IPS-20b (cell line): Measurements from ENCODE around the gene FRMD4A.

Source experiments
- H3K27ac ChIP-seq: one replicate; pipeline ENCODE4 v1.5.1; 2013; ENCODE audit warnings: low read length
- H3K27me3 ChIP-seq: 2 replicates; pipeline ENCODE4 v1.6.1; 2013; ENCODE audit warnings: mild to moderate bottlenecking, low read length, inconsistent platforms; ENCODE audit not compliant: insufficient read depth
- H3K36me3 ChIP-seq: 2 replicates; pipeline ENCODE4 v1.6.1; 2013; ENCODE audit warnings: low read depth, mild to moderate bottlenecking, inconsistent platforms, low read length, moderate library complexity; ENCODE audit not compliant: insufficient read depth
- H3K4me1 ChIP-seq: 2 replicates; pipeline ENCODE4 v1.6.1; 2013; ENCODE audit warnings: mild to moderate bottlenecking, control low read depth, inconsistent platforms, low read length, moderate library complexity; ENCODE audit not compliant: insufficient read depth
- H3K4me3 ChIP-seq: 2 replicates; pipeline ENCODE4 v1.5.1; 2013; ENCODE audit warnings: mild to moderate bottlenecking, low read length, inconsistent platforms
- H3K9ac ChIP-seq: 2 replicates; pipeline ENCODE4 v1.6.1; 2013; ENCODE audit warnings: low read depth, mild to moderate bottlenecking, inconsistent platforms, low read length, moderate library complexity
- H3K9me3 ChIP-seq: 2 replicates; pipeline ENCODE4 v1.6.1; 2013; ENCODE audit warnings: mild to moderate bottlenecking, low read depth, low read length, inconsistent platforms; ENCODE audit not compliant: insufficient read depth

The FRMD4A gene

GRCh38 chr10:13658264-13658663, 672.5 kb downstream of the FRMD4A start:
- peaks cover 73% of the 10 kb centered on the region for H3K36me3 ChIP-seq
- no peaks in the 10 kb centered on the region for H3K9me3 ChIP-seq
- no peak overlapping the region for H3K9ac ChIP-seq
- no peaks in the 10 kb centered on the region for H3K27me3 ChIP-seq
- no peak overlapping the region for H3K4me3 ChIP-seq
- H3K27ac ChIP-seq = no peak overlapping the region
- no peaks in the 10 kb centered on the region; the same call in 1 of the 2 replicates for H3K4me1 ChIP-seq

DNA sequence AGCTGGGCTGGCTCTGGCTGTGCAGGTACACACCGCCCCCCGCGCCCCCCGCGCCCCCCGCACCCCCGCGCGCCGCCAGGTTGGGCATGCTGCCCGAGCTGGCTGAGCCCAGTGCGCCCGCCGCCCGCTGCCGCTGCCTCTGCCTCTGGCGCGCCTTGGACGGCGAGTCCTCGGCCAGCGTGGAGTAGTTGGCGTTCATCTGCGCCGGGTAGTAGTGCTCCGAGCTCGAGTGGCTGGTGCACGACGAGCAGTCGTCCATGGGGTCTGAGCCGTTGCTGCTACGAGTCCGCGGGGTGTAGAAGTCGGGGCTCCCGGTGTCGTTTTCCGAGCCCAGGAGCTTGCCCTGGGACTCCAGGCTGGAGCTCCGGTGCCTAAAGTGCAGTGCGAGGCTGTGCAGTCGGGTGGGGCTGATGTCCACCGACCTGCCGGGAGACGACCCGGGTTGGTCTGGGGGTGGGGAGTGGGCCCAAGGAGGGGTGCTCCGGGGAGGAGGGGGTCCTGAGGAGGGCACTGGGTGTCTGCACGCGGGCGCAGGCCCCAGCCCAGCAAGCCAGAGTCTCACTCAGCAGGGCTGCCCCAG, 673.5 kb downstream of the FRMD4A start:
- no peaks in the 10 kb centered on the region; the same call in 1 of the 2 replicates for H3K4me1 ChIP-seq
- no peak overlapping the region for H3K27ac ChIP-seq
- no peaks in the 10 kb centered on the region for H3K27me3 ChIP-seq
- H3K4me3 ChIP-seq = no peak overlapping the region
- no peaks in the 10 kb centered on the region for H3K9me3 ChIP-seq
- H3K36me3 ChIP-seq = peaks cover 73% of the 10 kb centered on the region
- H3K9ac ChIP-seq = no peak overlapping the region

DNA sequence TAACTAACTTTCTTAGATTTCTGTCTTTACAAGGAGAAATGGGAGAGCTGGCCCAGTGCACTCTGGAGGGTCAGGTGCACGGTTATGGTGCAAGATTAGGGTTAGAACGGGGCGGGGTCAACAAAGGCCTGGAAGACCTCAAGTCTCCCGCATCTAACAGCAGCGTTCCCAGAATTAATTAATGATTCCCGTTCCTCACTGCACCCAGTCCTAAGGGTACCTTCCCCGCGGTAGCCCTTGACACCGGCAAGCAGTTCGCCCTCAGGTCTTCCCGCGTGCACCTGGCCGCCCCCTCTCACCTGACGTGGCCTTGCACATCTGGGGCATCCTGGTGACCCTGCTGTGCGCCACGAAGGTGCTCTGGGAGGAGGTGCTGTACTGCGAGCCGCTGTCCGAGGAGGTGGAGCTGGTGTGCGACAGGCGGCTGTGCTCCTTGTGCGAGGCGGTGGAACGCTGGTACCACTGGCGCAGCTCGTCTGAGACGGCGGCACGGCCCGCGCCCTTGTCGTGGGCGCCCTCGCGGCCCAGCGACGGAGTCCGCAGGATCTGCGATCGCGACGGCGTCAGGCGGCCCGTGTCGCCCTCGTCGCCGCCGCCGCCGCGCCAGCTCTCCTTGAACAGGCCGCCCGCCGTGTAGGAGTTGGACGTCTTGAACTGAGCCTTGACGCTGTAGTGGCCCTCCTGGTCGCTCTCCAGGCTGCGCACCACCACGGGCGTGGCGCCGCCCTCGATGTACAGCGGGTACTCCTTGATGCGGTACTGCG, 674.2 kb downstream of the FRMD4A start:
- Histone ChIP-seq H3K27ac (no peak overlapping the region), H3K4me1 (no peaks in the 10 kb centered on the region; the same call in 1 of the 2 replicates), H3K9ac (no peak overlapping the region), H3K9me3 (no peaks in the 10 kb centered on the region), H3K27me3 (no peaks in the 10 kb centered on the region), H3K4me3 (no peak overlapping the region), H3K36me3 (peaks cover 75% of the 10 kb centered on the region)

GRCh38 chr10:13654846-13655245, 675.9 kb downstream of the FRMD4A start:
- H3K9ac ChIP-seq = no peak overlapping the region
- no peaks in the 10 kb centered on the region; the same call in 1 of the 2 replicates for H3K4me1 ChIP-seq
- no peak overlapping the region for H3K4me3 ChIP-seq
- H3K27ac ChIP-seq = no peak overlapping the region
- peaks cover 87% of the 10 kb centered on the region for H3K36me3 ChIP-seq
- H3K9me3 ChIP-seq = no peaks in the 10 kb centered on the region
- H3K27me3 ChIP-seq = no peaks in the 10 kb centered on the region

DNA sequence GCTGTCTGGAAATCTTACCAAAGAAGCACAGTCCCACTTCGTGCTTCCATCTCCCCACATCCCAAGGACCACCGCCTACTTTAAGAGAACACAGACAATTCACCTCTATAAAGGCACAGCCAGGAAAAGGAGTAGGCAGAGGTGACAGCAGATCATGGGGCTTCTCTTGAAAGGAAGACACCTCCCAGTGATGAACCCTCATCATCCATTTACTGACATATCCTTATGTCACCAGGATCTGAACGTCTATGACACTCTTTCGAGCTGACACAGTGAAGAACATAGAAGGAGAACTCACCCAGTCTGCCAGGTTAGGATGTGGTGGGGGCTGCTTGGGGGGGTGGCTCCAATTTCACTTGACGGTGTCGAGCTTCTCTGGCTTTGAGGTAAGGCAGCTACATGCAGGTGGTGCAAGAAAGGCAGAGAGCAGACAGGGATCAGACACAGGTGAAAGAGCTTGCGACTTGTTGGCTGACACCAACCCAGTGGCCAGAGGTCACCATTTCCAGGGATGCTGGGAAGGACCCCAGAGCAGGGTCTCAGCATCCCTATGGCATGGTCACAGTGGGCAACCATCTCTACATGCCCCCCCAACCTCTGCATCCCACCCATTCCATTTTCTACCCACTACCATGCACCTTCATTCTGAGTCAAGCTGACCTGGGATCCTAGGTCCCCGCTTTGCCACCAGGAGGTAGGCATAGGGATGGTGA, 676.5 kb downstream of the FRMD4A start:
- no peaks in the 10 kb centered on the region for H3K27me3 ChIP-seq
- no peak overlapping the region for H3K4me3 ChIP-seq
- no peak overlapping the region for H3K27ac ChIP-seq
- no peaks in the 10 kb centered on the region for H3K9me3 ChIP-seq
- peaks cover 87% of the 10 kb centered on the region for H3K36me3 ChIP-seq
- no peaks in the 10 kb centered on the region; the same call in 1 of the 2 replicates for H3K4me1 ChIP-seq
- H3K9ac ChIP-seq = no peak overlapping the region

- peaks cover 90% of the 10 kb centered on the region for H3K36me3 ChIP-seq
- no peaks in the 10 kb centered on the region for H3K4me1 ChIP-seq
- H3K9ac ChIP-seq = no peak overlapping the region
- H3K4me3 ChIP-seq = no peak overlapping the region
- H3K27ac ChIP-seq = no peak overlapping the region
- no peaks in the 10 kb centered on the region for H3K27me3 ChIP-seq
- no peaks in the 10 kb centered on the region for H3K9me3 ChIP-seq
These were observed 677.9 kb downstream of the FRMD4A start for GRCh38 chr10:13652860-13653259.

DNA sequence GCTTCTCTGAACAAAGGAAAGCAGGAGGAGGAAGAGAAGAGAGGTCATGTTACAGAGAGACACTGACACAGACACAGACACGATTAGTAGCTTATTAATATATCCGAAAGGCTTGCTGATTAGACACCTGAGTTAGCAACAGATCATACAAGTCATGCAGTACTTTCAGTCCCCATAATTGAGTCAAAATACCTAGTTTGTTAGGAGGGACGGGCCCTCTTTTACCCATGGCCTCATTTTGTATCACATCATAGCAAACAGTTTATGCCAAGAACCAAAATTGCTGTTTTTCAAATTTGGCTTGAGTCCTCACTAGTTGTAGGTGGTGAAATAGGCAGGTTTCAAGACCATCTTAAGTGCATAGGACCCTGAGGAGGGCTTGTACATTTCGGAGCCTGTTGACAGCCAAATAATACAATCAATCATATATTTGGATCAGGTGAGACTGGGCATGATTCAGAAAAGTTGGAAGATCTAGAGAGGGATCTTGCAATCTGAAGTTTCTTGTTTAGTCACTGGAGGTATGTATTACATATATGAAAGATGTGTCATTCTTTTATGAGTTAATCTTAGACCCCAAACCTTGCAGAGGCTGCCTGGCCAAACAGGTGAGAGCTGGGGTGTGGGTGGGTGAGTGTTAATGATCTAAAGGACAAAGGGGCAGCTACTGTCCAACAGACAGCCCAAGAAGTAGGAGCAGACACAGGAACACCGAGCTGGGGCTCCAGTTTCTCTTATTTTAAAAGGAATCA, 678.6 kb downstream of the FRMD4A start:
- Histone ChIP-seq H3K4me3 (no peak overlapping the region), H3K4me1 (no peaks in the 10 kb centered on the region), H3K36me3 (peaks cover 93% of the 10 kb centered on the region), H3K27ac (no peak overlapping the region), H3K27me3 (no peaks in the 10 kb centered on the region), H3K9ac (no peak overlapping the region), H3K9me3 (no peaks in the 10 kb centered on the region)

DNA sequence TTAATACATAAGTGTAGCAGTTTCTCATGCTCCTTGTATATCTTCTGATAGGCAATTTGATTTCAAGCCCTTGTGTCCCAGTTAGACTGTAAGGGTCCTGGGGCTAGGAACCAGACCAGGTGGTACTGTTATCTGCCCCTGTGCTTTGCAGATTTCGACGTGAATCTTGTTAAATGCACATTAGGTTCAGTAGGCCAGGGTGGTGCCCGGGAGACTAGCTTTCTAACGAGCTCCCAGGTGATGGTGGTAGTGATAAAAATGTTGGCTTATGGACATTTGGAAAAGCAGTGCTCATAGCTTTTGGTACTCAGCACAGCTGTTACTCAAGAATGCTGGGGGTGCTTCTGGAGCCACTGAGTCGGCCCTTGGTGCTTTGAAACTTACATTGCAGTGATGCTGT, 679.8 kb downstream of the FRMD4A start:
- H3K9ac ChIP-seq = no peak overlapping the region
- H3K27ac ChIP-seq = no peak overlapping the region
- H3K36me3 ChIP-seq = peaks cover 98% of the 10 kb centered on the region
- no peaks in the 10 kb centered on the region for H3K27me3 ChIP-seq
- H3K4me3 ChIP-seq = no peak overlapping the region
- H3K4me1 ChIP-seq = no peaks in the 10 kb centered on the region
- no peaks in the 10 kb centered on the region for H3K9me3 ChIP-seq

GRCh38 chr10:13649844-13650520, 680.7 kb downstream of the FRMD4A start:
- no peaks in the 10 kb centered on the region for H3K27me3 ChIP-seq
- H3K27ac ChIP-seq = no peak overlapping the region
- H3K4me1 ChIP-seq = no peaks in the 10 kb centered on the region
- no peaks in the 10 kb centered on the region for H3K9me3 ChIP-seq
- H3K36me3 ChIP-seq = peaks cover 100% of the 10 kb centered on the region
- H3K4me3 ChIP-seq = no peak overlapping the region
- no peak overlapping the region for H3K9ac ChIP-seq

DNA sequence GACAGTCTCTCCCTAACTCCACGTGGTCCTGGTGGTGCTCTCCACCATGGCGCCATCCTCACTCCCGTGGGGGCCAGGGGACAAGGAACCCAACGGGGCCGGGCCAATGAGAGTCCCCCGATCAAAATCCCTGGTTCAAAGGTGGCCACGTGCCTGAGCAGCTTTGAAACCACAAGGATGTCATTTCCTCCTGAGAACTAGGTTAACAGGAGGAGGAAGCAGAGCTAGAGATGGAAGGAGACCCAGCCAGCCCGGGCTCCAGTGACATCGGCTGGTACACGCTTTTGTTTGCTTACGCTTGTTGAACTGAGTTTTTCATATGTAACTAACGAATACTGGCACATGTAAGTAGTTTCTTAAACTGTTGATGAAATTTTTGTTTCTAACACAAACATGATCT, 682.3 kb downstream of the FRMD4A start:
- H3K27ac ChIP-seq = no peak overlapping the region
- H3K27me3 ChIP-seq = no peaks in the 10 kb centered on the region
- peaks cover 90% of the 10 kb centered on the region for H3K36me3 ChIP-seq

GRCh38 chr10:13644866-13645265, 685.9 kb downstream of the FRMD4A start:
- no peaks in the 10 kb centered on the region for H3K27me3 ChIP-seq
- H3K36me3 ChIP-seq = peaks cover 69% of the 10 kb centered on the region
- no peak overlapping the region for H3K4me3 ChIP-seq
- H3K27ac ChIP-seq = no peak overlapping the region
- peaks cover 20% of the 10 kb centered on the region for H3K9me3 ChIP-seq
- H3K9ac ChIP-seq = no peak overlapping the region
- no peaks in the 10 kb centered on the region for H3K4me1 ChIP-seq

More for the DNA sequence above, 682.3 kb downstream of the FRMD4A start:
- H3K9ac ChIP-seq = no peak overlapping the region
- H3K4me1 ChIP-seq = no peaks in the 10 kb centered on the region
- no peak overlapping the region for H3K4me3 ChIP-seq
- H3K9me3 ChIP-seq = no peaks in the 10 kb centered on the region
